ENCODE results near the gene GIMAP8. TPM values are rescaled to one million over a fixed set of nuclear protein-coding genes. Genes with fewer than 3 reads are reported as not detected.

GIMAP8 gene
- 4.8 TPM for total RNA-seq

DNA sequence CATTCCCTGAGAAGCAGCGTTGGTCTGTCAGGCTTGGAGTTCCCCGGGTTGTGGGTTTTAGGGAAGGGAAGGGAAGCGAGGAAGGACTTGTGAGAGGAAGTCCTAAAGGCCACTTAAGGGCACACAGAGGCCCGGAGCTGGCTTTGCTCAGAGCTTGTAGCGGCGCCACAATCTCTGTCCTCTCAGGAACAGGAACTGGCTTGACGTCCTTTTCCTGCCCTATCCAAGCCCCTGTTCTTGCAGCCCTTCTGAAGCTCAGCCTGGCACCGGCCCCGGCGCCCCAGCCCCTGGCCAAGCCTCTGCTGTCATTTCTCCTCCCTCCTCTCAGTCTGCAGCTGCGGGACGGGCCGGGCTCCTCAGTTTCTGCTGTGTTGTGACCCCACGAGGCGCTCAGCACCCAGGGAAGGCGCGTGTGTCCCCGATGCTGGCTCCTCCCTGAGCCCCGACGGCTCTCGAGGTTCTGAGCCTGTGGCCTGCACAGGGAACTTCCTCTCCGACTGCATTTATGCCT lies at the start of gene GIMAP8:
GIMAP8 (plus strand) TSS at position 140 of the 511 bp plus-strand sequence. CDS start 16,069 bp downstream, outside the sequence.
- peak in 2 of 3 donors; percentile 38 to 39 for DNase-seq (ENCODE audit: low read depth in 2 of 3, low spot score in 2 of 3)

DNA sequence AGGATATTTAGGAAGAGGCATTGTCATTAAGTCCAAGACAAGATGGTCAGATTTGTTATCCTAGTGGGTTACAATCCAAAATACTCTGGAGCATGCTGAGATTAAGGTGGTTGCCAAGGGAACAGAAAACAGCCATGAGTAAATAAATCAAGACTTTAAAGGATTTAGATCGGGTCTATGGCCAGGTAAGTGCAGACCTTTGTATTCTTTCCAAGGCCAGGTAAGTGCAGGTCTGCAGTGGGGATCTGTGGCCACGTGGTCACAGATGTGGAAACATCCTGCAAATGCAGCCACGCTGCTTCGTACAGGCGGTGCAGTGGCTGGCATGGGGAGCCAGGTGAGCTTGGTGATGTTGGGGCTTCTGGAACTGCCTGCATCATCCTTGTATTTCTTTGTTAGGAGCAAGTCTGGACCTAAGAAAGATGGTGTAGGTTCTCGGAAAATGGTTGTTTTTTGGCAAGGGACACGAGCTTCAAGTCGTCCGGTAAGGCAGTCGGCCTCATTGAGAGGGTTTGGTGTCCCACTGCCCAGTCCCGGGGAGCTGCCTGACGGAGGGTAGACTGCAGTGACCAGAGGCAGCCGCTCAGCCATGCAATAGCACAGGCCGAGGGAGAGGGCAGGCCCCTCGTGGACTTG lies 49.5 kb upstream of the GIMAP8 start:
- no peak for DNase-seq (ENCODE audit: low read depth in 2 of 3, low spot score in 2 of 3)

DNA sequence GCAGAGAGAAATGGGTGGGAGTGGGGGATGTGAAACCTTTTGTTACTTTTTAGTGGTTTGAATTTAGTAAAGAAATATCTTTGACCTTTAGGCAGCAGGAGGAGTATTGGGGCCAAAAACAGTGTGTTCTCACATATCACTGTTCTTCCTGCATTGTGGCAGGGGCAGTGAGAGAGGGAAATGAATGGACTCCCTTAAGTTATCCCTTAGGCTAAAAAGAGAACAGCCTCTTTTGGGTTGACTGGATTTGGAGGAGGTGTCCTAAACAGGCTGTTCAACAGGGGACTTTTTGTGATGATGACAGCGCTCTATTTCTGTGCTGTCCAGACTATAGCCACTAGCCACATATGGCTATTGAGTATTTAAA lies 49.0 kb upstream of the GIMAP8 start:
- no peak for DNase-seq (ENCODE audit: low read depth in 2 of 3, low spot score in 2 of 3)

DNA sequence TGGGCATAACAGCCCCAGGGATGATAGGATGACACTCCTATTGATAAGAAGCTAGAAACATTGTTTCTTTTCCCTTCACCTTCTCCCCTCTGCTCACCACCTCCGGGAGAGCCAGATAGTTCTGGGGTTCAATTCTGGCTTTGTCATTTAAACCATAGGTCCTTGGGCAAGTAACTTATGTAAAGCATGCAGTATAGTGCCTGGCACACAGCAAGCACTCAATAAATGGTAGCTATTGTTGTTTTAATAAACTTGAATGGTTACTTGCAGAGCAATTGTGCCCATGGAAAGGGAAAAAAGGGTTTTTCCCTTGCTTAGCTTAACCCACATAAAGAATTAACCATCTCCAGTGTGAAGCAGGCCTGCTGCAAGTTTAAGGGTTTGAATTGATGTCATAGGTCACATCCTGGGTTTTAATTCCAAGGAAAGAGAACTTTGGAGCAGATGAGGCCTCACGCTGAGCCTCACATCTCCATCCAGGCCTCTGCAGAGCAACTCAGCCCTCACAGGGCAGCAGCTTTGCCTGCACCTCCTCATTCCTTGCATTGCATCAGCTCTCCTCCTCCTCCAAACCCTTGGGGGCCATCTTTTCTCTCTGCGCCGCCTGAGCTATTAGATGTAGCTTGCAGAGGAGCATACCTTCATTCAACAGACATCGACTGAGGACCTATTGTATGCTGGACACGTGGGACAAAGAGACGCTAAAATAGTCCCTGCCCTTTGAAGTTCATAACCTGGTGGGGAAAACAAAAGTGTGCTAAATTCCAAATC lies 48.4 kb upstream of the GIMAP8 start:
- no peak for DNase-seq (ENCODE audit: low read depth in 2 of 3, low spot score in 2 of 3)

DNA sequence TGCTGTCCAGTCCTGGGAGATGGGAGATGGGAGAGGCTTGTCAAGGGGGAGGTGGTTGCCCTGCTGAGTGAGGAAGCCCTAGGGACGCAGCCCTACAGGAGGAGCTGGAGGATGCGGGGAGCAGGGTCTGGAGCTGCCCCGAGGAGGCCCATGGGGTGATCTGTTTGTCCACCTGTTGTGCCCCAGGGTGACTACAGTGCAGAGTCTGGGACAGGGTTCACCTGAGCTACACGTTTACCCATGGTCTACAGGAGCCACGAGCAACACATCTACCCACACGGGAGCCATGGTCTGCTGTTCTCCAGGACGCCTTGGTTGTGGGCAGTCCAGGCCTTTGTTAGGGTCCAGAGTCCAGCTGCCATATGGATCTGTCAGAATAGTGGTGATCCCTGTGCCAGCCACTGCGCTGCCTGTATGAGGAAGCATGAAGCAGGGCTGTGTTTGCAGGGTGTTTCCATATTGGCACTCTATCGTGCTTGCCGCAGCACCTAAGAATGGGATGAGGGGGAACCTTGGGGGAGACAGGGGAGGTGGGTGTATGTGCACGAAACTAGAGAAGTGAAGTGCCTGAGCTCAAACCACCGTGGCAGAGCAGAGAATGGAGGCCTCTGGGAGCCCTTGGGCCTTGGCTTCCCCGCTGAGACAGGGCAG lies 47.6 kb upstream of the GIMAP8 start:
- DNase-seq (ENCODE audit: low read depth in 2 of 3, low spot score in 2 of 3), result no peak

GRCh38 chr7:150403376-150404171 lies 46.9 kb upstream of the GIMAP8 start:
- no peak for DNase-seq (ENCODE audit: low read depth in 2 of 3, low spot score in 2 of 3)

GRCh38 chr7:150404172-150404804 lies 46.1 kb upstream of the GIMAP8 start:
- peak in 1 of 3 donors; percentile 29 for DNase-seq (ENCODE audit: low read depth in 2 of 3, low spot score in 2 of 3)

- peak; percentile 68 to 91 (median 87) for DNase-seq (ENCODE audit: low read depth in 2 of 3, low spot score in 2 of 3)
Observed at GRCh38 chr7:150404805-150405583, 45.4 kb upstream of the GIMAP8 start.

- no peak for DNase-seq (ENCODE audit: low read depth in 2 of 3, low spot score in 2 of 3)
Observed at GRCh38 chr7:150405584-150406311, 44.7 kb upstream of the GIMAP8 start.

DNA sequence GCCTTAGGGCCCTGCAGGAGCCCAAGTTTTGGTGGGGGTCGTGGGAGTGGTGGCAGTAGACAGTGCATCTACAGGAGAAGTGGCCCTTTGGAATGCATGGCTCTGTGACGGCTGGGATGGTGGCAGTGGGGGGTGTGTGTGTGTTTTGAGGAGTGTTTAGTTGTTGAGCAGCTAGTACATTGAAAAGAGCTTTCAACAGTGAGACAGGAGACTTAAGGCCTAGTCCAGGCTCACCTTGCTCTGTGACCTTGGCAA lies 44.2 kb upstream of the GIMAP8 start:
- no peak for DNase-seq (ENCODE audit: low read depth in 2 of 3, low spot score in 2 of 3)

DNA sequence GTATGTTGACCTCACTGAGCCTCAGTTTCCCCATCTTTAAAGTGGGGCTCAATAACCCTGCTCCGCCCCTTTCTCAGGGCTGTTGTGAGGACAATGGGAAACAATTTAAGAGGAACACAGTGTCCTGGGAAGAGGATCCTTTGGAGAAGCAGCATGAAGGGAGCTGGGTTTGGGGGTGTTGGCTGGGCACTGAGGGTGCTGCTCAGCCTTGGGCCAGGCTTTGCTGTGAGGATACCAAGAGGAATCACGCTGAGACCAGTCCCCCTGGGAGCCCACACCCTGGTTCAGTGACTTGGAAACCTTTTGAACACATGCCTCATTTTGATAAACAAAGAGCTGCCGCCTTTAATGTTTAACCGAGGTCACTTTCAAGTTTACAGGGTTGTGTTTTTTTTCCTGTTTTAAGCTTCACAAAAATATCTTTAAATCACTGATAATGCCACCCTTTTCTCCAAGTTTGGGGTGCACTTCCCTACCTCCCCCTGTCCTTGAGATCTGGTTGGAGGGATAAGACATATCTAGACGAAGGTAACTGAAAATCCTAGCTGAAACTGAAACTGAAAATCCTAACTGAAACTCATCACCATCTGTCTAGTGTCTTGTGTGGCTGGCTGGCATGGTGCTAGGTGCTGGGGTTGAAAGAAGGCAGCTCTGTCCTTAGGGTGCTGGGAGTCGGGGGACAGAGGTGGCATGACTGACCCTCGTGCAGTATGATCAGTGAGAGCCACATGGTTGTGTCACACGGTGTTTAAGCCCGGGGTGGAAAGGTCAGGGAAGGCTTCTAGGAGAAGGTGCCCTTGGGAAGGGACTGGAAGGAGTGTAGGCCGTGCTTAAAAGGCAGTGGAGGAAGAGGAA lies 43.6 kb upstream of the GIMAP8 start:
- peak in 2 of 3 donors; percentile 30 to 49 for DNase-seq (ENCODE audit: low read depth in 2 of 3, low spot score in 2 of 3)

DNA sequence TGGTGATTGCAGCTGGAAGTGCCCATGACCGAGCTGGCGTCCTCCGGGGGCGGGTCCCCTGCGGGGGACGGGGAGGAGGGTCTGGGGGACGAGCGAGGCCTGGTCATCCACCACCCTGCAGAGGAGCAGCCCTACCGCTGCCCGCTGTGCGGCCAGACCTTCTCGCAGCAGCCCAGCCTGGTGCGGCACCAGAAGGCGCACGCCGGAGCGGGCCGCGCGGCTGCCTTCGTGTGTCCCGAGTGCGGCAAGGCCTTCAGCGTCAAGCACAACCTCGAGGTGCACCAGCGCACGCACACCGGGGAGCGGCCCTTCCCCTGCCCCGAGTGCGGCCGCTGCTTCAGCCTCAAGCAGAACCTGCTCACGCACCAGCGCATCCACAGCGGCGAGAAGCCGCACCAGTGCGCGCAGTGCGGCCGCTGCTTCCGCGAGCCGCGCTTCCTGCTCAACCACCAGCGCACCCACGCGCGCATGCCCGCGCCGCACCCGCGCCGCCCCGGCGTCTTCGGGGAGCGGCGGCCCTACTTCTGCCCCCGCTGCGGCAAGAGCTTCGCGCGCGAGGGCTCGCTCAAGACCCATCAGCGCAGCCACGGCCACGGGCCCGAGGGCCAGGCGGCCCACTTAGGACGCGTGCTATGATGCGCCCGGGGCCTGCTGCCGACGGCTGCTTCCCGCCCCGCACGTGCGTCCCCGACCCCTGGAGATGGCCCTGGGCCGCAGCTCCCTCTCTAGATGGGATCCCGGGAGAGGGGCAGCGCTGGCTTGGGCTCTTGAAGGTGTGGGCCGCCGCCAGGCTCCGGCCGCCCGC lies 42.6 kb upstream of the GIMAP8 start:
- no peak for DNase-seq (ENCODE audit: low read depth in 2 of 3, low spot score in 2 of 3)

DNA sequence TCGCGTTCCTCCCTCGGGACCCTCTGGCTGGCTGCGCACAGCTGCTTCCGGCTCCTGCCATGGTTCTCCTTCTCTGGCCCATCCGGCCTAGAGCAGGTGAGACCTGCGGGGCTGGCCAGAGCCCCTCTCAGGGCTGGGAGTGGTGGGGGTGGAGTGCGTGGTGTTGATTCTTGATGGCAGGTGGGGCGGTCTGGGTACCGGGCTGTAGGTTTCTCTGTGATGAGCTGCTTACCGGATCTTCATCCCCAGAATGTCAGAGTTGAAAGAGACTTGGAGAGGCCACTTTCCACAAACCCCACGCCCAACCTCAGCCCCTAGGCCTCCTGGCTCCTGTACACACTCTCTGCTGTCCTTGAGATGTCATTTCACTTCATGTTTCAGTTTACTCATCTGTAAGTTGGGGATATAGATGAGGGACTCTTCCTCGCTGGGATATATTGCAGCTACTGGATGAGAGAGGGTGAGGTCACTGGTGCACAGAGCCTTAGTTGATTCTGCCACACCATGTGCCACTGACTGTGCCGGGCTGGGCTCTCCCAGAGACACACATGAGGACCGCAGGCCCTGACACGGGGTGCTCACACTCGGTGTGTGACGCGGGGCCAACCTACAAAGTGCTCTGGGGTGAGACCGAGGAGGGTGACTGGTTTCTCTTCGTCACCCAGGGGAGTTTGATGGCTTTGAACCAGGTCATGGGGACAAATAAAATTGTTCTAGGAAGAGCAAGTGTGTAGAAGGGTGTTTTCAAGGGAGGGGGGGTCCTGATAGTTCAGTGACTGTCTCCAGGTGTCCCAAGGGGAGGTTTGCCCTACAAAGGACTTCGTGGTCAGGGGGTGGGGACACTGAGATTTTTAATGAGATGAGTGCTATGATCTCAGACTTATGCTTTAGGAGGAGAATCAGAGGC lies 41.8 kb upstream of the GIMAP8 start:
- DNase-seq (ENCODE audit: low read depth in 2 of 3, low spot score in 2 of 3), result no peak

DNA sequence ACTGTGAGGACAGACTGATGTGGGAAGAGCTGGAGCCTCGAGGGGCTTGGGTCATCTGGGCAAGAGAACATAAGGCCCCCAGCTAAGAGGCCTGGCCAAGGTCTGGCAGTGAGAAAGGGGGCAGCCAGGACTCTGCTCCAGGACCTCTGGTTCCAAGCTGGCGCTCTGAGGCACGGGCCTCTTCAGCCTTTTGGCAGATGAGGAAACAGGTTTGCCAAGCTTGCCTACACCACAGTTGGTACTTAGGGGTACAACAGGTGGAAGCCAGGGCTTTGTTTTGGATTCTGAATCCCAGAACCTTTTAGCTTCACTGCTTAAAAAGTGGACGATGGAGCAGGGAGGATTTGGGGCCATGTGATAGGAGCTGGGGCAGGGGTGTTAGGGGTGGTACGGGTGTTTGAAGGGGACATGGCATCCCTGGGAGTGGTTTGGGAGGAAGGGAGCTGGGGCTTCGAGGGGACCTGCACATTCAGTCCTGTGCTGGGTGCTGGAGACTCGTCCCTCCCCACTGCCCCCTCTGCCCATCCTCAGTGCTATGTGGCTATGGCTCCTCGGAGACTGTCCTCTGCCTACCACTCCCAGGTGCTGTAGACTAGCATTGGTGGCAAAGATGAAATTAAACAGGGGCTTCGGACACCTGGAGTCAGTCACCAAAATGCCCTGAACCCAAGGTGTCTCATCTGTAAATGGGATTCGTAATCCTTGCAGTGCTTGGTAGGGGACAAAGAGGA lies 41.0 kb upstream of the GIMAP8 start:
- DNase-seq (ENCODE audit: low read depth in 2 of 3, low spot score in 2 of 3), result no peak

DNA sequence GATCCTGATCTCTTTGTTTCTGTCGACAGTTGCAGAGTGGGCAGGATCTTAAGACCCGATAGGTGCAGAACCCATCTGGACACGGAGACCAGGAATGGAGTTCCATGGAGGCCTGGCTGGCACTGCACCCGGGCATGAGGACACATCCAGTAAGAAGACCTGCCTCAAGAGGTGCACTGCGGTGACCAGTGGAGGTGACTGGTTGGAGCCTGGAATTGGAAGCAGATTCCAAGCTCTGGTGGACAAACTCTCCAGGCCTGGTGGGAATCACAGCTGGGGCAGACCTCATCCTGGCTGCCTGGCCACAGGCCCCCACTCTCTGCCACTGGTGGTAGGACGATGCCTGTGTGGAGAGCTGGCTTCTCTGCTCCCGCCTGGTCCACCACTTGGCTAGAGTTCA lies 40.3 kb upstream of the GIMAP8 start:
- no peak for DNase-seq (ENCODE audit: low read depth in 2 of 3, low spot score in 2 of 3)
